ENCODE measurements around the gene TEX51.

TEX51 gene

GRCh38 chr2:126849486-126849885, 49.2 kb upstream of the TEX51 start (continued):
- no peak for TF ChIP-seq TSHZ2 (CRISPR knock-in tag; IDR thresholded peaks at IDR 0.05)

- TF ChIP-seq TCF4 (CRISPR knock-in tag; IDR thresholded peaks at IDR 0.05; ENCODE audit: borderline replicate concordance) (no peak), CREB5 (CRISPR knock-in tag; IDR thresholded peaks at IDR 0.05; ENCODE audit: low read depth) (no peak), CSDC2 (CRISPR knock-in tag; IDR thresholded peaks at IDR 0.05) (no peak), ISL1 (CRISPR knock-in tag; IDR thresholded peaks at IDR 0.05) (no peak), ARNTL (CRISPR knock-in tag; IDR thresholded peaks at IDR 0.05; ENCODE audit: borderline replicate concordance, low read depth) (no peak), RARB (CRISPR knock-in tag; IDR thresholded peaks at IDR 0.05) (no peak), ZNF565 (CRISPR knock-in tag; conservative IDR thresholded peaks at IDR 0.05; ENCODE audit: low read depth) (no peak), ZNF70 (CRISPR knock-in tag; IDR thresholded peaks at IDR 0.05) (no peak), TSHZ2 (CRISPR knock-in tag; IDR thresholded peaks at IDR 0.05) (no peak), ZNF8 (CRISPR knock-in tag; IDR thresholded peaks at IDR 0.05) (no peak), OSR1 (CRISPR knock-in tag; IDR thresholded peaks at IDR 0.05) (no peak), PATZ1 (CRISPR knock-in tag; IDR thresholded peaks at IDR 0.05; ENCODE audit: borderline replicate concordance) (no peak), TOX (CRISPR knock-in tag; IDR thresholded peaks at IDR 0.05; ENCODE audit: borderline replicate concordance) (no peak), CSRNP3 (CRISPR knock-in tag; IDR thresholded peaks at IDR 0.05) (no peak)
- ATAC-seq: no peak
Observed at GRCh38 chr2:126849991-126850535, 48.6 kb upstream of the TEX51 start.

GRCh38 chr2:126850940-126851339, 47.8 kb upstream of the TEX51 start:
- ATAC-seq: no peak
- no peak for TF ChIP-seq BACH2 (CRISPR knock-in tag; IDR thresholded peaks at IDR 0.05; ENCODE audit: borderline replicate concordance)
- TF ChIP-seq ZNF8 (CRISPR knock-in tag; IDR thresholded peaks at IDR 0.05): no peak
- no peak for TF ChIP-seq PPARA (CRISPR knock-in tag; IDR thresholded peaks at IDR 0.05; ENCODE audit: borderline replicate concordance)
- TF ChIP-seq ISL1 (CRISPR knock-in tag; IDR thresholded peaks at IDR 0.05): no peak
- TF ChIP-seq PATZ1 (CRISPR knock-in tag; IDR thresholded peaks at IDR 0.05; ENCODE audit: borderline replicate concordance): no peak
- no peak for TF ChIP-seq CREB5 (CRISPR knock-in tag; IDR thresholded peaks at IDR 0.05; ENCODE audit: low read depth)
- TF ChIP-seq OSR1 (CRISPR knock-in tag; IDR thresholded peaks at IDR 0.05): no peak
- no peak for TF ChIP-seq POU6F1 (CRISPR knock-in tag; IDR thresholded peaks at IDR 0.05; ENCODE audit: borderline replicate concordance, low read depth)
- no peak for TF ChIP-seq TSHZ2 (CRISPR knock-in tag; IDR thresholded peaks at IDR 0.05)
- TF ChIP-seq RARB (CRISPR knock-in tag; IDR thresholded peaks at IDR 0.05): no peak
- TF ChIP-seq CSDC2 (CRISPR knock-in tag; IDR thresholded peaks at IDR 0.05): no peak

Measured in SK-N-SH treated with all-trans-retinoic acid at 6 μM for 48 hours (cell line).